ENCODE data around the gene SART1.

DNA sequence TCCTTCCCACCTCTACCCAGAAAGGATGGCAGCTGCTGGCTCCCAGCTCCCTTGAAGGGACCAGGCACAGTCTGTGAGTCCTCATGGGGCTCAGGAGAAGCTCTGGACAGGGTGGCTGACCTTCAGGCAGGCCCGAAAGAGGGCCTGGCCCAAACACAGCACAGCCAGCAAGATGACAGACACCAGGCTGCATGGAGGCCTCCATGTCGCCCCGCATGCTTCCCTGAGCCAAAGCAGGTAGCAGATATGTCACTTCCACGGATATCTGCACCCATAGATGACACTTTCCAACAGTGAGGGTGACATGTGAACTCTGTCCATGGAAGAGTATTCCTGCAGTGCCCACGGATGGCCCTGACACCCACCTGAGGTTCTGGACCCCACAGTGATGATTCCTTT lies 22.1 kb downstream of the SART1 start:
- TF ChIP-seq POLR2A (IDR thresholded peaks at IDR 0.05; ENCODE audit: low read length) (no peak), GATA1 (IDR thresholded peaks at IDR 0.05; ENCODE audit: low read depth, low read length) (no peak)
